A673 (cell line): ENCODE measurements around the gene EZH2.

Experiments
- CTCF ChIP-seq: fragments of 300-800, 200-600 bp; sonication (generic); conservative IDR thresholded peaks from 2 replicates; pipeline ENCODE4 v1.5.1; 2017; ENCODE audit warnings: low read depth, mild to moderate bottlenecking, antibody characterized with exemption, low read length, moderate library complexity, mixed read lengths
- EZH2 ChIP-seq: fragments of 200-600 bp; sonication (generic); IDR thresholded peaks from 2 replicates; pipeline ENCODE4 v1.6.1; 2017; ENCODE audit warnings: borderline replicate concordance, low read depth, mild to moderate bottlenecking, mixed read lengths, antibody characterized with exemption, low read length; ENCODE audit not compliant: poor library complexity, severe bottlenecking

DNA sequence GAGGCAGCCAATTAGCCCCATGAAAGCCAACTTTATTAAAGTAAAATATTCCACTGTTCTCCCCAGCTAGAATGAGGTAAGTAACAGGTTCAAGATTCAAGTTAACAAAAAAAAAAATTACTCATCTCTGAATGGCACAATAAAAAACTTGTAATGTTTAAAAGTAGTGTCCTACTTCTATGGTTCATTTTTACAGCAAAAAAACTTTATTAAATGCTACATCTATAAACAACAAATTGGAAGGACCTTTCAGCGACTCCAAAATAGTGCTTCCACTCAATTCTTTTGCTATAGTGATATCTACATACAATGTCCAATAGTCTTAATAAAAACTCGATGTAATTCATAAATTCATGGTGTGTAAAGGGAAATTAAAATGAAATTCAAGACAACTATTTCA lies 59.2 kb downstream of the EZH2 start:
- no peak for TF ChIP-seq CTCF
- TF ChIP-seq EZH2, result no peak
